Dedifferentiated amniotic fluid mesenchymal stem cell (primary cell): ENCODE measurements around the gene FANCE.

Experiments used
- DNase-seq: peaks from one replicate; pipeline ENCODE4 v3.0.0-alpha.2; 2016; ENCODE audit errors: extremely low spot score

FANCE gene

GRCh38 chr6:35484921-35485392 is 32.8 kb downstream of the FANCE start:
- no peak for DNase-seq

DNA sequence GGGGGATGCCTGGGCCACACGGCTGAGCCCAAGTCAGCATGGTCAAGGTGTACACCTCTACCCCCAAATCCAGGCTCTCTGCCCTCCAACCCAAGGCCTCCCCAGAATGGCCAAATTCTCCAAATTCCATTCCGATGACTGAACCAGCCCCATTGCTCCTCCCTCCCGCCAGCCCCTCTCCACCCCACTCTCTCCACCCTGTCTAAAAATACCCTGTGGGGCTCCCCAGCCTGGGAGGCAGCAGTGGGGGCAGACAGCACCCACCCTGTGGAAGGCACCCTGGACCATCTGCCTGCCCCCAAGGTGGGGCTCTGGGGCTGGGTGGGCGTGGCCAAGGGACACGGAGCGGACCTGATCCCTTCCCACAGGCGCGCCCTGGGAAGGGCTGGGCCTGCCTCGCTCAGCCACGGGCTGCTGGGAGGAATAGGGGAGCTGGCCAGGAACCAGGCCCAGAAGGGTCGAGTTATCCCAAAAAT is 33.3 kb downstream of the FANCE start:
- no peak for DNase-seq

GRCh38 chr6:35486005-35486925 is 34.1 kb downstream of the FANCE start:
- DNase-seq = no peak

DNA sequence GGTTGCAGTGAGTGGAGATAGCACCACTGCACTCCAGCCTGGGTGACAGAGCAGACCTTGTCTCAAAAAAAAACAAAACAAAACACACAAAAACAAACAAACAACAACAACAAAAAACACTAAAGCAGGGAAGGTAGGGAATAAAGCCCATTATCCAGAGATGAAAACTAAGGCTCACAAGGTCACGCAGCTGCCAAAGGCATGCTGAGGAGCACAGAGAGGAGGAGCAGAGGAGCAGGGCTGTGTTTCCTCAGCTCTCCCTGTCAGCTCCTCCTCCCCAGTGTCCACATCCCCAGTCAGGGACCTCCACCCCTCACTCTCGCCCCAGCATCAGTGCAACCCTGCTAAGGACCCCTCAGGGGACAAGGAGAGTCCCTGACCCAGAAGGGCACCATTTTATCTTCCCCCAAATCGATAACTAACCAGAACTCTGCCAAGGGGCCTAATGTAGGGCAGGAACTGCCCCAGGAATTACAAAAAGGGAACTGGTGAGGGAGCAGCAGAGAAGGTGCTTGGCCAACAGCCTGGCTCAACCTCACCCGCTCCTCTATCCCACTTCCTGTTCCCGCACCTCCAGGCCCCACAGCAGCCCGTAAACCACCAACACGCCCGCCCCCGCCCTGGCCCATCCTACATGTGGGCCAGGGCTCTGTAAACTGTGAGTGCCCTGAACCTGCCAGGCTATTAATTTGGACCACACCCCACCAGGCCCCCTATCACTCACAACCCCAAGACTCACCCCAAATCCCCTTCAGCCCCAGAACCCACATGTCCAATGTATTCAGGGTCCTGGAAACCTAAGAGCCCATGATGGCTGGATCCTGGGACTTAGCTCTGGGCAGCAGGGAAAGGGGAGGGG is 35.7 kb downstream of the FANCE start:
- no peak for DNase-seq

- DNase-seq = no peak
These were observed 36.4 kb downstream of the FANCE start for GRCh38 chr6:35488517-35488862.

- no peak for DNase-seq
These were observed 36.9 kb downstream of the FANCE start for GRCh38 chr6:35489066-35489465.

- DNase-seq = no peak
These were observed 38.1 kb downstream of the FANCE start for GRCh38 chr6:35489995-35490791.

DNA sequence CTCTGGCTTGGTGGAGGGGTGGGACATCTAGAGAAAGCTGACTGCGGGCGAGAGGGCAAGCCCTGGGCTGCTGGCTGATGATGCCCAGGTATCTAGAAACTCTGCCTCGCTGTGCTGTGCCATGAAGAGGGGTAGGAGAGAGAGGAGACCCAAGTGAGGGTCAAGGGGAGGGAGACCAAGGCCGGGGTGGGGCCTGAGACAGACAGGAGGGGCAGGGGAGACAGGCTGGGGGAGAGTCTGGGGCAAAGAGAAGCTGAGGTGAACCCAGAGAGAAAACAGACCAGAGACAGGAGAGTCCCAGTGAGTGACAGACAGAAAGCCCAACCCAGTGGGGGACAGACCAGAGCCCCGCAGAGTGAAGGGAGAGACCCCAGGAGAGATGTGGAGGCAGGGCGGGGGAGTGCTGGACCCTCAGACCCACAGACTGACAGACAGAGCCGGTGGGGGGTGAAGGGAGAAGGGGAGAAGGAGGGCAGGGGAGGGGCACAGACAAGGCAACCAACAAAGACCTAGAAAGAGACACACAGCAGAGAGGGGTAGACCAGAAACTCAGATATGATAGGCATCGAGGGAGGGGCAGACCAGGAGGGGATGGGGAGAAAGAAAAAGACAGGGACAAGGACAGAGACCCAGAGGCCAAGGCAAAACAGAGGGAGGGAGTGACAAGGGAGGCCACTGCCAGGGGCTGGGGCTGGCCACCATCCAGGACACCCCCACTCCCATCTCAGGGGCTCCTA is 38.9 kb downstream of the FANCE start:
- DNase-seq = no peak

DNA sequence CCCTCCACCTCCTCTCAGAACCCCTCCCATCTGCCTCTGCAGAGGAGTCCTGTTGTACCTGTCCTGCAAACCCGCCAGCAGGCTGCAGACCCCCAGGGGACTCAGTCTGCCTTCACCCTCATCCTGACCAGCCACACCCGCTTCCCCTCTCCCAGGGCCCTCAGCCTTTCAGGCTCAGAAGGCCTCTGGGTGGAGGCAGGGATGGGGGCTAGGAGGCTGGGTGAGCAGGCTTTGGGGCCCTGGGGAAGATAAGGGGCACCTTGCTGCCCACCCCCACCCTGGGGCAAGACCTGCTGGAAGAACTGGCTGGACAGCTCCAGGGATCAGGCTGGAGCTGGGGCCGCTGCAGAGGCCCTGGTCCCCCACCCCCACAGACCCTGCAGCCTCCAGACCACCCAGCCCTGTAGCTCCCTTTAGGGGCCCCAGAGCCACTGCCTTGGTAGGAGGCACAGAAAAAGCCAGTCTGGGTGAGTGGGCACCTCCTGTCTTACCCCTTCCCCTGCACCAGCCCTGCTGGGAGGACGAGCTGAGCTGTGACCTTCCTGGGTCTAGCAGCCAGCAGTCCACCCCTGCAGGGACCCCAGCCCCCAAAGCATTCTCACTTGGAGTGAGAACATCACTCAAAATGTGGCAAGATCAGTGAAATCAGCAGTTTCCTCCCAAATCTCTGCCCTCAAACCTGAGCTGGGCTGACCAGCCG is 39.6 kb downstream of the FANCE start:
- no peak for DNase-seq

GRCh38 chr6:35492258-35492973 is 40.3 kb downstream of the FANCE start:
- DNase-seq = no peak

DNA sequence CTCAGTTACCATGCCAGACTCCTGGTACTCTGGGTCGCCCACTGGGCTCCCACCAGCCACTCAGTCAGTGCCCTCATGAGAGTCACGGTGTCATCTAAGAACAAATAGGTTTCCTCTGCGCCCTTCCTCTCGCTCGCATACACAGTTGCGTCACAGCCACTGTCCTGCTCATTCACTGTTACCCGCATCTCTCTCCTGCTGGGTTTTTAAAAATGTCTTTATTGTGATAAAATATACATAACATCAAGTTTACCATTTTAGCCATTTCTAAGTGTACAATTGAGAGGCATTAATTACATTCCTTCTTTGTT is 40.8 kb downstream of the FANCE start:
- DNase-seq = no peak

DNA sequence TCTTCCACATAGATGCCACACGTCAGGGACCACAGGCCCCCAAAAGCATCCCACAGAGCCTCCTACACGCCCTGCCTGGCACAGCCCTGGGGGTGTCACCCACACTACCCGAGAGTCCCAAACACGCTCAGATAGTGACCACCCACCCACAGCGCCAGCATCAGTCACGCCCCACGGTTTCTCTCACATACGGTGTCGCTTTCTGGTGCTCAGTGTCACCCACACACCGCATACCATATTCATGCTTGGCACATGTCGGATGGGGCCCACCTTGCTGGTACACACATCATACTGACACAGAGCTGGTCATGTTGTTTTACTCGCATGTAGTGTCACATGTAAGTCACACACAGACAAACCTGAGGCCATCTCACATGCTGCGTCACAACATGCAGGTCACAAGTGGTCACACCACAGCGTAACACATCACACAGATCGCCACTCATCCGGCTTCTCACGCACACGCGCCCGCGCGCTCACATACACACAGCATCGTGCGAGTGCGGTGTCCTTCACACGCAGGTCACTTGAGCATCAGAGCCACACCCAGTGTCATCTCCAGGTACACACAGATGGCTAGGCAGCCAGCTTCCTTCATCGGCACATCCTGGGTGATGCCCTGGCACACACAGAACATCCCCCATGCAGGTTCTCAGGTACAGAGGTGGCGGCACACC is 41.3 kb downstream of the FANCE start:
- DNase-seq = no peak

DNA sequence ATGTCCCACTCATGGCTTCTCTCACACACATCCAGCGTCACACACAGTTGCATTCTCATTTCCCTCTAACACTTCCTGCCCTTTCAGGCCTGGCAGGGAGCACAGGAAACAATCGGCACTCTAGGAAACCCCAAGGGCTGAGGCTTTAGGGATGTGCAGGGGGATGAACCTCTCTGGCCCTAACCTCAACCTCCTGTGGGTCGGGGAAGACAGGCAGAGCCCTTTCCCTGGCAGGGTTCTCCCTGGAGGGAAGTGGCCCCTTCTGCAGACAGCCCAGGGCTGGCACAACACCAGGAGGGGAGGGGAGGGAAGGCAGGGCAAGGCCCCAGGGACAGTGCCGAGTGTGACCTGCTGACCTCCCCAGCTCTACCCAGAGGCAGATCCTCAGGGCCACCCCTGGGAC is 42.0 kb downstream of the FANCE start:
- DNase-seq = no peak

DNA sequence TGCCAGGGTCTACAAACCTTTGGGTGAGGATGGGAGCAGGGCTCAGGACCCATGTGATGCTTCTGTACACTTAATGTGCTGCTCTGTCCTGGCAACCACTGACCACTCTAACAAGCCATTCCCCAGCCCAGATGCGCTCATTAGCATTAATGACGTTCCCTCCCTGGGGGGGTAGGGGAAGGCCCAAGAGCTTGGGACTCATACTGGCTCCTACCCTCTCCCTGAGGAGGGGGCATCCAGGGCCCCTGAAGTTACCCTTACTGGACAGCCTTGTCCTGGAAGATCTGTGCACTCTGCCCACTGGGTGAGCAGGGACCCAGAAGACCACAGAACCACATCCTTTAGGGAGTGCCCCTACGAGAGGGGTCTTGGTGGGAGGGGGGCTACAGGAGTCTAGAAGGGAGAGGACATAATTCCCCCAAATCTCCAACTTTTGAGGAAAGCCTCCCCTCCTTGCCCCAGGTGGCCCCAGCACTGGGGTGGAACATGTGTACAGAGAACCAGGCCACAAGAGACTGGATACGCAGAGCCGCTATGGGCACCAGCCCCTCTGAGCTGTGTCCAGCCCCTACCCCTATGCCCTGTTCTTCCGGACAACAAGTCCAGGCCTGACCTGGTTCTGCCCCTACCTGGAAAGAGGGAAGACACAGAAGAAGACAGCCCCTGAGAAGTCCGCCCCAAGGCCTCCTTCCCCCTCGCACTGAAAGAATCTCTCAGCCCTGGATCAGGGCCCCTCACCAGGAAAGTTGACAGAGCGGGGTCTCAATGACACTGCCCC is 43.3 kb downstream of the FANCE start:
- DNase-seq = no peak

DNA sequence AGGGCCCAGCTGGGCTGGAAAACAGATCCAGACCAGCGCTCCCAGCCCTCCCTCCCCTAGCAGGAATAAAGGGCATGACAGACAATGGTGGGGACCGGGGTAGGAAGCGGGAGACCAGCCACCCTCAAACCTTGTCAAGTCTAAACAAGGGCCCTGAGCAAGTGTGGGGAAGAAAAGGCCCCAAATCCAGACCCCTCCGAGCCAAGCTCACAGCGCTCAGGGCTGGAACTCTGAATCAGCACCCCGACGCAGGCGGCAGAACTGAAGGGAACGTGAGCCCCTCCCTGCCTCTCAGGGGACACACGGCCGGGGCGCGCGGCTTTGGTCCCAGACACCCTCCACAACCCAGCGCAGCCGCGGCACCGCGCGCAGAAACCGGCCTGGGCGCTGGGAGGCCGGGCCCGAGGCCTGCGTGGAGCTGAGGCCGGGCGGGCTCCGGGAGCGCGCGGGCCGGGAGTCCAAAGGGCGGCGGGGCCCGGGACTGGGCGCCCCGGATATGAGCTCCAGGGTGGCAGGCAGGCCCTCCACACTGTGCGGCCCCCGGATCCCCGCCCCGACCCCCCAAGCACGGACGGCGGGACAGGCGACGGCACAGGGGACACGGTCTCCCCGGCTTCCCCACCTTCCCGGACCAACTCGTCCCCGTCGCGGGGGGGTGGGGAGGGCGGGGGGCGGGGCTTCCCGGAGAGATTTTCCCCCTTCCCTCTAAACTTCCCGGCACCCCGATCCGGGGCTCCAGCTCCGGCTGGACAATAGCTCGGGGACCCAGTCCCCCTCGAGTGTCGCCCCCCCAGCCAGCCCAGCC is 44.1 kb downstream of the FANCE start:
- no peak for DNase-seq

- peak; percentile 44 for DNase-seq
These were observed 44.9 kb downstream of the FANCE start, which contains the start of gene TEAD3 for GRCh38 chr6:35496841-35497570. TSS of gene TEAD3 (minus strand) at chr6:35497079.
